Smooth muscle cell (in vitro differentiated cells): ENCODE data around the gene ISLR. TPM values are rescaled to one million over a fixed set of nuclear protein-coding genes. Genes with fewer than 3 reads are reported as not detected.

Source experiments
- DNase-seq: peaks from one replicate; lab custom pipeline; 2025; ENCODE audit not compliant: unreplicated experiment; lab: John Stamatoyannopoulos, UW
- H2AFZ ChIP-seq: fragments of 200-600 bp; sonication (generic); 2 replicates; pipeline ENCODE4 v1.6.0; 2016; ENCODE audit warnings: antibody characterized with exemption, low read depth, mild to moderate bottlenecking
- H3F3A ChIP-seq: fragments of 200-600 bp; sonication (generic); 2 replicates; pipeline ENCODE4 v1.6.0; 2017; ENCODE audit warnings: antibody characterized with exemption, low read depth
- H3K27ac ChIP-seq: fragments of 200-600 bp; sonication (generic); 2 replicates; pipeline ENCODE4 v1.5.1; 2016; ENCODE audit warnings: low read depth, mild to moderate bottlenecking
- H3K27me3 ChIP-seq: fragments of 200-600 bp; sonication (generic); 2 replicates; pipeline ENCODE4 v1.6.1; 2016; ENCODE audit warnings: low read depth, mild to moderate bottlenecking
- H3K36me3 ChIP-seq: fragments of 200-600 bp; sonication (generic); 2 replicates; pipeline ENCODE4 v1.5.1; 2016; ENCODE audit warnings: low read depth
- H3K4me1 ChIP-seq: fragments of 200-600 bp; sonication (generic); 2 replicates; pipeline ENCODE4 v1.5.1; 2016; ENCODE audit warnings: low read depth
- H3K4me2 ChIP-seq: fragments of 200-600 bp; sonication (generic); 2 replicates; pipeline ENCODE4 v1.6.0; 2016; ENCODE audit warnings: mild to moderate bottlenecking
- H3K4me3 ChIP-seq: fragments of 200-600 bp; sonication (generic); 2 replicates; pipeline ENCODE4 v1.5.1; 2016; ENCODE audit warnings: mild to moderate bottlenecking
- H3K79me2 ChIP-seq: fragments of 200-600 bp; sonication (generic); 2 replicates; pipeline ENCODE4 v1.6.0; 2016; ENCODE audit warnings: low read depth, mild to moderate bottlenecking
- H3K9ac ChIP-seq: fragments of 200-600 bp; sonication (generic); 2 replicates; pipeline ENCODE4 v1.6.0; 2016; ENCODE audit warnings: low read depth
- H3K9me3 ChIP-seq: fragments of 200-600 bp; sonication (generic); replicated peaks from 2 replicates; pipeline ENCODE4 v1.5.1; 2016; ENCODE audit warnings: low read depth
- H4K20me1 ChIP-seq: fragments of 200-600 bp; sonication (generic); 2 replicates; pipeline ENCODE4 v1.6.0; 2016; ENCODE audit warnings: low read depth
- CTCF ChIP-seq: fragments of 200-600 bp; sonication (generic); IDR thresholded peaks from 2 replicates; pipeline ENCODE4 v1.5.1; 2017; ENCODE audit warnings: borderline replicate concordance, mild to moderate bottlenecking, antibody characterized with exemption; ENCODE audit not compliant: insufficient read depth, poor library complexity, severe bottlenecking
- WGBS: methylation state at CpG from one replicate; pipeline ENCODE4 v1.1.7; 2016; ENCODE audit warnings: low lambda C conversion rate; 5-methylcytosine and 5-hydroxymethylcytosine counted together
- polyA plus RNA-seq: library from polyadenylated mRNA; unstranded; fragments of >200 nt; fragmentation: Nextera tagmentation; extraction: Ambion mirVana; gene quantifications from 2 replicates; pipeline ENCODE4 v1.2.1, GENCODE V29; 2016
- total RNA-seq: library from RNA; depleted of rRNA; stranded (reverse); fragments of >200 nt; gene quantifications from 2 replicates; pipeline ENCODE4 v1.2.3, GENCODE V29; 2014

The ISLR gene
- total and polyA plus RNA-seq, 2 experiments from 2014 or later: 119 to 130 TPM

GRCh38 chr15:74174219-74174957 is 878 bp downstream of the ISLR start:
- no peaks in the 10 kb centered on the region for H4K20me1 ChIP-seq
- no peak for TF ChIP-seq CTCF
- no peaks in the 10 kb centered on the region for H3K9me3 ChIP-seq
- DNase-seq: peak; percentile 50
- peaks cover 49% of the 10 kb centered on the region for H3F3A ChIP-seq
- H3K4me3 ChIP-seq: no peak overlapping the region
- 48% methylated on average over 17 of the region's 20 CpGs for WGBS
- peak overlapping the region; percentile 71 for H3K27ac ChIP-seq
- no peaks in the 10 kb centered on the region for H3K36me3 ChIP-seq
- no peak overlapping the region for H3K9ac ChIP-seq
- no peak overlapping the region for H2AFZ ChIP-seq
- no peaks in the 10 kb centered on the region for H3K27me3 ChIP-seq
- peaks cover 44% of the 10 kb centered on the region for H3K4me1 ChIP-seq
- no peaks in the 10 kb centered on the region for H3K79me2 ChIP-seq
- H3K4me2 ChIP-seq: peak overlapping the region; percentile 63

DNA sequence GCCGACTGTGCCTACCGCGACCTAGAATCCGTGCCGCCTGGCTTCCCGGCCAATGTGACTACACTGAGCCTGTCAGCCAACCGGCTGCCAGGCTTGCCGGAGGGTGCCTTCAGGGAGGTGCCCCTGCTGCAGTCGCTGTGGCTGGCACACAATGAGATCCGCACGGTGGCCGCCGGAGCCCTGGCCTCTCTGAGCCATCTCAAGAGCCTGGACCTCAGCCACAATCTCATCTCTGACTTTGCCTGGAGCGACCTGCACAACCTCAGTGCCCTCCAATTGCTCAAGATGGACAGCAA is 1.4 kb downstream of the ISLR start:
- Histone ChIP-seq H3K4me3 (no peak overlapping the region), H3K79me2 (no peaks in the 10 kb centered on the region), H3K36me3 (no peaks in the 10 kb centered on the region), H3K27me3 (no peaks in the 10 kb centered on the region), H3K4me2 (peak overlapping the region; percentile 63), H3K27ac (peak overlapping the region; percentile 71), H4K20me1 (no peaks in the 10 kb centered on the region), H3K4me1 (peaks cover 44% of the 10 kb centered on the region), H3F3A (peaks cover 52% of the 10 kb centered on the region), H3K9ac (no peak overlapping the region), H3K9me3 (no peaks in the 10 kb centered on the region), H2AFZ (no peak overlapping the region)
- TF ChIP-seq CTCF: no peak
- DNase-seq: no peak
- 93% methylated on average over 14 of the region's 14 CpGs for WGBS

- TF ChIP-seq CTCF: no peak
- DNase-seq: no peak
- no peaks in the 10 kb centered on the region for H3K27me3 ChIP-seq
- no peak overlapping the region for H3K9ac ChIP-seq
- peaks cover 44% of the 10 kb centered on the region for H3K4me1 ChIP-seq
- no peaks in the 10 kb centered on the region for H3K79me2 ChIP-seq
- peak overlapping the region; percentile 76 for H3K27ac ChIP-seq
- no peaks in the 10 kb centered on the region for H3K36me3 ChIP-seq
- H3K4me2 ChIP-seq: peak overlapping the region; percentile 37
- H3F3A ChIP-seq: peaks cover 52% of the 10 kb centered on the region
- no peak overlapping the region for H3K4me3 ChIP-seq
- 95% methylated on average over 45 of the region's 45 CpGs for WGBS
- H2AFZ ChIP-seq: no peak overlapping the region
- no peaks in the 10 kb centered on the region for H3K9me3 ChIP-seq
- H4K20me1 ChIP-seq: no peaks in the 10 kb centered on the region
Observed at GRCh38 chr15:74175271-74176191, 2.0 kb downstream of the ISLR start.
